A172 (cell line): ENCODE data around the gene RHNO1. TPM values are rescaled to one million over a fixed set of nuclear protein-coding genes. Genes with fewer than 3 reads are reported as not detected.
"Not testable (repeated sequence)": the region's sequence is repeated elsewhere in the genome, so short reads cannot be mapped to it uniquely, and the experiment has no call there.

Experiments
- DNase-seq: peaks from one replicate; pipeline ENCODE4 v3.0.0-alpha.2; 2015; ENCODE audit warnings: low spot score
- total RNA-seq: library from RNA; depleted of rRNA; stranded (reverse); fragments of >200 nt; shearing (Covaris generic); gene quantifications from 2 replicates; pipeline ENCODE4 v1.2.3, GENCODE V29; 2014

Gene RHNO1
- total RNA-seq, 1 experiment from 2014 or later: 30.2 TPM

DNA sequence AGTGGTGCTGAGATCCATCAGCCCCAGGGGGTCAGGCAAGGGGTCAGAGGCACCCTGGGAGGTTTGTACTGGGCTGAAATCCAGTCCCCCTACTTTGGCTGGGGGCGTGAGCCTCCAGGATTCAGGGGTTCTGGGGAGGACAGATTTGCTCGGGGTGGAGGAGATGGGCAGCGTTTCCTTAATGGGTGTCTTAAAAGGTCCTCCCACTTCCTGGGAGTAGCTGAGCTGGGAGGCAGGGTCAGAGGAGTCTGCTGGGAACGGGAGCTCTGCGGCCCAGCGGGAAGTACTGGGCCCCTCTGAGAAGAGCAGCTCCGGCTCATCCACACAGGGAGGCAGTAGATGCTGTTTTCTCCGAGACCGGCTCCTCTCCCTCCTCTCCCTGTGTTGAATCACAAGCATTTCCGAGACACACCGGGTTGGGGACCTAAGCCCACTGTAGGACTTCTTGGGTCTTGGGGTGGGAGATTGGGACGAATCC is 18.0 kb upstream of the RHNO1 start:
- DNase-seq: no peak

DNA sequence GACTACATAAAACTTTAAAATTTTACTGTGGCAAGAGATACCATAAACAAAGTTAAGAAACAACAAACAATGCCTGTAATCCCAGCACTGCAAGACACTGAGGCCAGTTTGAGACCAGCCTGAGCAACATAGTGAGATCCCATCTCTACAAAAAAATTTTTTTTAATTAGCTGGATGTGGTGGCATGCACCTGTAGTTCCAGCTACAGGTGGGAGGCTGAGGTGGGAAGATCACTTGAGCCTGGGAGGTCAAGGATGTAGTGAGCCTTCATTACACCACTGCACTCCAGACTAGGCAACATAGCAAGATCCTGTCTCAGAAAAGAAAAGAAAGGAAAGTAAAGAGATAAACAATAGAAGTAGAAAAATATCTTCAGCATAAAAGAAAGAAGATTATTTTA is 16.9 kb upstream of the RHNO1 start:
- no peak for DNase-seq

DNA sequence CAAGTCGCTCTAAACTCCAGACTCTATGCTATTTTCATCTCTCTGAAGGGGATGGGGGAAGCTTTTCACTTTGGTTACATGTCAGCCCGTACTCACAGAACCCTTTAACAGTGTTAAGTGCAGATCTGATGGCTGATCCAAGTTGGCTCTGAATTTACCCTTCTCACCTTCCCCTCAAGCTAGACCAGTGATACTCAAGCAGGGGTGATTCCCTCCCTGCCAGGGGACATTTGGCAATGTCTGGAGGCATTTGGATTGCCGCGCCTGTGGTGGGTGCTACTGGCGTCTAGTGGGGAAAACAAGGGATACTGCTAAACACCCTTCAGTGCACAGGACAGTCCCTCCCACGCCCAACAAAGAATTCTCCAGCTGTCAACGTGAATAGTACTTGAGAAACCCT is 14.1 kb upstream of the RHNO1 start:
- DNase-seq: no peak

DNA sequence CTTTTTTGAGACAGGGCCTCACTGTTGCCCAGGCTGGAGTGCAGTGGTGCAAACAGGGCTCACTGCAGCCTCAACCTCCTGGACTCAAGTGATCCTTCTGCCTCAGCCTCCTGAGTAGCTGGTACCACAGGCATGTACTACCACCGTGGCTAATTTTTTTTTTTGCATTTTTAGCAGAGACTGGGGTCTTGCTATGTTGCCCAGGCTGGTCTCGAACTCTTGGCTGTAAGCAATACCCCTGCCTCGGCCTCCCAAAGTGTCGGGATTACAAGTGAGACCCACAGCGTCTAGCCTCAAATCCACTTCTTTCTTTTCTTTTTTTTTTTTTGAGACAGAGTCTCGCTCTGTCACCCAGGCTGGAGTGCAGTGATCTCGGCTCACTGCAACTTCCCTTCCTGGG is 13.6 kb upstream of the RHNO1 start:
- DNase-seq: not testable (repeated sequence)

DNA sequence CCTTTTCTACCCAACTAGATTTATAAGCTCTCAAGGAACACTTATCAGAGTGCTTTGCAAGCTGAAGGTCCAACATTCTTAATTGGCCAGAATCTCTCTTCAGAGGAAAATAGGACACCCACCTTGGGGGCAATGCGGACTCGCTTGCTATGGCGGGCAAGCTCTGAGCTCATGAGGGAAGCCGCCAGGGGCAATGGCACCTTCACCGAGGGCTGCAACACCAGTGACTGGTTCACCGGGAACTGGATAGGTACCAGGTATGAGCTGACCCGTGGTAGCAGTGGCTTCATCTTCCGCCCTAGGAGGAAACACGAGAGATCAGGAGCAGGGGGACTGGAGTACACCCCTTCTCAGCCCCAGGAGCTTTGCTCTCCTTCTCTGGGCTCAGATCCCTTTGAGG is 12.8 kb upstream of the RHNO1 start:
- DNase-seq: no peak

DNA sequence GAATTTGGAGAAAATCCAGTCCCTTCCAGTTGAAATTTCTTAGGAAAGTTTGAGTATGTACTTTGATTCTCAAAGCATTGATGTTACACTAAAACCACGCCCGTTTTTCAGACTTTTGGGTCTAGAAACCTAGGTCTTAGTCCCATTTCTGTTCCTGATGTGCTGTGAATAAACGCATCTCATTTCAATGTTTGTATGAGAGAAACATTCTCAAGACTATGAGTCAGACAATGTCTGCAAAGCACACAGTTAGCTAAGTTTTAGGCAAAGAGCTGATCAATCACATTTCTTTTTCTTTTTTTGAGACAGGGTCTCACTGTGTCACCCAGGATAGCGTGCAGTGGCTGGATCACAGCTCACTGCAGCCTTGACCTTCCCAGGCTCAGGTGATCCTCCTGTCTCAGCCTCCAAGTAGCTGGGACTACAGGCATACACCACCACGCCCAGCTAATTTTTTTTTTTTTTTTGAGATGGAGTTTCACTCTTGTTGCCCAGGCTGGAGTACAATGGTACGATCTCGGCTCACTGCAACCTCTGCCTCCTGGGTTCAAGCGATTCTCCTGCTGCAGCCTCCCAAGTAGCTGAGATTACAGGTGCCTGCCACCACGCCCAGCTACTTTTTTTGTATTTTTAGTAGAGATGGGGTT is 7.9 kb upstream of the RHNO1 start:
- DNase-seq: not testable (repeated sequence)

DNA sequence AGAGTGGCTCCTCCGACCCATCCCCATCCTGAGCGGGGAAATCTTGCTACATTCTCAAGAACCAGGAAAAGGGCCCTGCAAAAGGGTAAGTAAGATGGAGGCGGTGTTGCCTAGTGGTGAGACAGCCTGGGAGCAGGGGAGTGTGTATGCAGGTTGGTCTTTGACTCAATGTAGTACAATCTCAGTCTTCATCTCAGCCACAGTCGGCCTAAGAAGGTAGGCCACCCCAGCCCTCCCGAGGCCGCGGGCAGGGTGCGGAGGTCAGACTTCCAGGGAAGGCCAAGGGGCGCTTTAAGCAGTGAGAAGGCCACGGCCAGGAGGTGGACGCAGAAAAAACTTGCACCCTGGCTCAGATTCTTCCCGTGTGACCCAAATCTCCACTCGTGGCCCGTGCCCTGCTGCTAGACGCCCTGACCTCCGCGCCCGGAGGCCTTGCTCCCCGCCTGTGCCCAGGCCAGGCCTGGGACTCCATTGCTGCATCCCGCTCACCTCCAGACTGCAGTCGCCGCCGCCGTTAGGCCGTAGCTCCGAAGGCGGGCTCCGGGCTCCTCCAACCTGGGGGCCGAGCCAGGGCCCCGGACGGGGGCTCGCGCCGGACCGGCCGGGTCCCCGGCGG is 484 bp upstream of the RHNO1 start:
- peak; percentile 15 for DNase-seq

DNA sequence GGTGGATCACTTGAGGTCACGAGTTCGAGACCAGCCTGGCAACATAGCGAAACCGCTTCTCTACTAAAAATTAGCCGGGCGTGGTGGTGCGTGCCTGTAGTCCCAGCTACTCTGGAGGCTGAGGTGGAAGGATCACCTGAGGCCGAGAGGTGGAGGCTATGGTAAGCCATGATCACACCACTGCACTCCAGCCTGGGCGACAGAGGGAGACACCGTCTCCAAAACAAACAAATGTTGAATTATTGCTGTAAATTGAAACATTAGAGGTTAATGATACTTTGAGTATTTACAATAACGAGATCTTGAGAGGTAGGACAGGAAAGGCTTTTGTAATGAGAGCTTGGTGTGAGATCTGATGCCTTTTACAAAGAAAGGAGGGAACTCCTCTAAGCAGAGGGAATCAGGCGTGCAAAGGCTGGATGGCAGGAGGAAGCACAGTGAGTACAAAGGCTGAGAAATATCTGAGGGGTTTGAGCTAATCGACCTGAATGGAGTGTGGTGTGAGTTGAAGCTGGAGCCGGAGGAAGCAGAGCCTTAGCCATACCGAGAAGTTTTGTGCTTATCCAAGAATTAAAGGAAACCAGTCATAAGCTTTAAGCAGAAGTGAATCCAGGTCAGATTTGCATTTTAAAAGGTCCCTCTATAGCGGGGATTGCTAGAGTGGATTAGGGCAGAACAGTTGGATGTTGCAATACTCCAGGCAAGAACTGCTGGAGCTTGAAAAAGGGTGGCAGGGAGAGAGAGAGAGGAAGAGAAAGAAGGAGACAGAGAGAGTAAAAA is 1.1 kb downstream of the RHNO1 start:
- DNase-seq: no peak

DNA sequence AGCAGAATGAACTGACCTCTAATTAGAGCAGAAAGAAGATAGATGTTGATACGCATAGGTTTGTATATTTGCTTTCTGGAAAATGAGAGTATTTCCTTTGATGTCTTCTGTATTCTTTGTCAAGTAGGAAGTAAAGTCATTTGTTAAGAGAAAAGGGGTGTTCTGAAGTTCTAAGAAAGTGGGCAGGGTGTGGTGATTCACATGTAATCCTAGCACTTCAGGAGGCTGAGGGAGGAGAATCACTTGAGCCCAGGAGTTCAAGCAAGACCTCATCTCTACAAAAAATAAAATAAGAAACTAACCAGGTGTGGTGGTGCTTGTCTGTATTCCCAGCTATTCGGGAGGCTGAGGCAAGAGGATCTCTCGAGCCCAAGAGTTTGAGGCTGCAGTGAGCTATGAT is 2.8 kb downstream of the RHNO1 start:
- no peak for DNase-seq

DNA sequence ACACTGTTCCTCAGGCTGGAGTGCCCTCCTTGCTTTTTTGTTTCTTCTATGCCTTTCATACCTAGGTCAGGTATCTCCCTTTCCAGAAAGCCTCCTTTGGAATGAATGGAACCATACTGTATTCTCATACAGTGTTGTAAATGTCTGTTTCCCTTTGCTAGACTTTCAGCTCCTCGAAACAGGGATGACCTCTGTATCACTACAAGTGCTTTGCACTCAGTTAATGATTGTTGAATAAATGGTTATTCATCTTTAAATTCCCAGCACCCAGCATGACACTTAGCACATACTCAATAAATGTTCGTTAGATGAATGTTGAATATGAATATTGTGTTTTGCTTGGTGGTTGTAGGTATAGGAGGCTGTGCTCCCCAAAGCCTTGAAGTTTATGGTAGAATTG is 7.8 kb downstream of the RHNO1 start:
- no peak for DNase-seq

DNA sequence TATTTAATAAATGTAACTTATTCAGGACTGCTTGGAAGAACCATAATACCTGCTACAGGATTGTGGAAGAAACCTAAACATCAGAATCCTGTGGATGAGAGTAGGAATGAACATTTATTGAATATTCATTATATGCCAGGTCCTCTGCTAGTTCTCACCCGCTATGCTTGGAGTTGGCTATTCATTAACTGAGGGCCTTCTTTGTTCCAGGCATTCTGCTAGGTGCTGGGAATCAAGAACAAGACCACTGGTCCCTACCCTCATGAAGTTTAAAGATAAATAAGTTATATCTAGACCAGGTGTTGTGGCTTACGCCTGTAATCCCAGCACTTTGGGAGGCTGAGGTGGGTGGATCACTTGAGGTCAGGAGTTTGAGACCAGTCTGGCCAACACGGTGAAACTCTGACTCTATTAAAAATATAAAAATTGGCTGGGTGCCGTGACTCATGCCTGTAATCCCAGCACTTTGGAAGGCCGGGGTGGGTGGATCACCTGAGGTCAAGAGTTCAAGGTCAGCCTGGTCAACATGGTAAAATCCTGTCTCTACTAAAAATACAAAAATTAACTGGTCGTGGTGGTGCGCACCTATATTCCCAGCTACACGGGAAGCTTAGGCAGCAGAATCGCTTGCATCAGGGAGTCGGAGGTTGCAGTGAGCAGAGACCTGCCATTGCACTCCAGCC is 9.9 kb downstream of the RHNO1 start:
- DNase-seq: no peak

DNA sequence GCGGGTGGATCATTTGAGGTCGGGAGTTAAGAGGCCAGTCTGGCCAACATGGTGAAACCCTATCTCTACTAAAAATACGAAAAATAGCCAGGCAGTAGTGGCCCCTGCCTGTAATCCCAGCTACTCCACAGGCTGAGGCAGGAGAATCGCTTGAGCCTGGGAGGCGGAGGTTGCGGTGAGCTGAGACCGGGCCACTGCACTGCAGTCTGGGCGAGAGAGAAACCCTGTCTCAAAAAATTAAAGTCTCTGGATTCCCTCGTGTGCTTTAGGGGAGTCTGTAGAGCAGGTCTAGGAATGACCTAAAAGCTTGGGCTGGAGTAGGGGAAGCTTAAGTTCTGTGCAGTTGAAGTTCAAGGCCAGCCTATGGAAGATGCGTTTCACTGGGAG is 13.0 kb downstream of the RHNO1 start:
- DNase-seq: no peak

DNA sequence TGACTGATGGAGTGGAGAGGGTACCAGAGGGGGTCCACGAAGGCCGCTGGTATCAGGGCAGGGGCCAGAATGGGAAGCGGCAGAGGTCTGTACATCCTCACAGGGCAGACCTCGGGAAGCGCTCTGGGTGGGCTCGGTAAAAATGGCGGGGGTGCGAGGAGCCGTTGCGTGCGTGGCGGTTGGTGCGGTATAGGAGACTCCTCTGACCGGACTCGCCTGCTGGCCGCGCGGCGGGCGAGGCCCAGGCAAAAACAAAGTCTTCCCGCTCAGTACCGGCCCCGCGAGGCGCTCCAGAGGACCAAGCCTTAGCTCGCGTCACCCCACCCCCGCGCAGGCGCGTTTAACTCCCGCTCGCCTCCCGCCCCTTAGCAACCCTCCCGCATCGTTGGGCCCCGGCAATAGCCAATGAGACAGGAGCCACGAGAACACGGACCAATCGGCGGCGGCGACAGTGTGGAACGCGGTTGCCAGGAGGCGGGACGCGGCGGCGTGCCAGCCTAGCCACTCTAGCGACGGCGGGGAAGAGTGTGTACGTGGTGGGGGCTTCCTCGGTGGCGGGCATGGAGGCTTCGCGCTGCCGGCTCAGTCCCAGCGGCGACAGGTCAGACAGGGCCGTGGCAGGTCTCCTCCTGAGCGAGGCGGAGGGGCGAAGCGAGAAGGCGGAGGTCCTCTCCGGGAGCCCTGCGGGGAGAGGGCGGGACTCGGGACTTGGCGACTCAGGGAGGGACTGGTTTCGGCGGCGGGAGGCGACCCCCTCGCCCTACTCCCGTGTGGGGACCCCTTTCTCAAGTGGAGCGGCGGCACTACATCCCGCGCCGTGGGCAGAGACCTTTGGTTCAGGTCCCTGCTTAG is 13.6 kb downstream of the RHNO1 start, which contains the start of gene TULP3:
Gene TULP3, plus strand, starts transcription at position 504 of the 852 bp plus-strand sequence. Its CDS starts 57 bp downstream, at position 561.
- peak; percentile 83 for DNase-seq

DNA sequence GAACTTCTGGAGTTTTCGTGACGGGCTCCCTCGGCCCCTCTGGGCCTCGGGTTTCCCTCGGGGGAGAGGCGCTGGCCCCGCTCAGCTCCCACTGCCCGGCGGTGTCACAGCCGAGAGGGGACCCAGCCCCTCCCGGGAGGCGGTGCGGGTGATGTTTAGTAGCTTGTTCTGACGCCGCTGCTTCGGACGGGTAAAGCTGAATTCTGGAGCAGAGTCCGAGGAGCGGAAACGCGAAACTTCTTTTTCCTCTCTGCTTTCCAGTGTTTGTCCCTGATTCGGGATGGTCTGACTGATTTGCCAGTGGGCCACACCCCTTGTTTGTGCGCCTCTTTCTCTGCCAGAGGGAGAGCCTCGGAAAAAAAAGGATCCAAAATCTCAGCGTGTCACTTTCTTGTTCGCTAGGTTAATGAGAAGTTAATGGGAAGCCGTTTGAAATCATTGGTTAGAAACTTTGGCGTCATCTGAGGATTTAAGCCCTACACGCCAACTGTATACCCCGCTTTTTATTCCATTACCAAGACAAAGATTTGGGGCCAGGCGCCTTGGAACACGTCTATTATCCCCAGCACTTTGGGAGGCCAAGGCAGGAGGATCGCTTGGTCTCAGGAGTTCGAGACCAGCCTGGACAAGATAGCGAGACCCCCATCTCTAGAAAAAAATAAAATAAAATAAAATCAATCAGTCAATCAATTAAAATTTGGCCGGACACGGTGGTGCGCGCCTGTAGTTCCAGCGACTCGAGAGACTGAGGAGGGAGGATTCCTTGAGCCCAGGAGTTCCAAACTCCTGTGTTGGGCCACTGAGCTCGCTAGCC is 14.4 kb downstream of the RHNO1 start:
- peak; percentile 51 for DNase-seq

DNA sequence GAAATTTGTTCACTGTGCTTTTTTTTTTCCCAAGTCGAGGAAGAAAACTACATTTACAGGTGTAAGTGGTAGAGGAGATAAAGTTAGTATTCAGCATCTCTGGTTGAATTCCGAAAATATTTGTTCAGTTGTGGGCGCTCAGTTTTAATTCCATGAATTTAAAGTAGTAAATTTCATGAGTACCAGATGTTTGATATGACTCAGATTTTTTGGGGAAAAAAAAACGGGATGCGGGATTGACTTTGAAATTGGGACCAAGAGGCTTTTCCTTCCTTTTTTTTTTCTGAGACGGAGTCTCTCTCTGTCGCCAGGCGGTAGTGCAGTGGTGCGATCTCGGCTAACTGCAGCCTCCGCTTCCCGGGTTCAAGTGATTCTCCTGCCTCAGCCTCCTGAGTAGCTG is 15.2 kb downstream of the RHNO1 start:
- DNase-seq: no peak

DNA sequence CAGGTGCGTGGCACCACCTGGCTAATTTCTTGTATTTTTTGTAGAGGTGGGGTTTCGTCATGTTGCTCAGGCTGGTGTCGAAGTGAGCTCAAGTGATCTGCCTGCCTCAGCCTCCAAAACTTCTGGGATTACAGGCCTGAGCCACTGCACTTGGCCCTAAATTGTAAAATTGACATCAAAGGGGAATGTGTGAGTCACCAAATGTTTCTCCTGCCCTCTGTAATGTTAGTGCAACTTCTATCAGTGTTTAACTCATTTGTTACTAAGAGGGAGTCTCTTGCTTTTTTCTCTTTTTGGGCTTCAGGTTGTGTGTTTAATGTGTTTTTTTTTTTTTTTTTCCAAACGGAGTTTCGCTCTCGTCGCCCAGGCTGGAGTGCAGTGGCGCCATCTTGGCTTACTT is 16.0 kb downstream of the RHNO1 start:
- peak; percentile 43 for DNase-seq

DNA sequence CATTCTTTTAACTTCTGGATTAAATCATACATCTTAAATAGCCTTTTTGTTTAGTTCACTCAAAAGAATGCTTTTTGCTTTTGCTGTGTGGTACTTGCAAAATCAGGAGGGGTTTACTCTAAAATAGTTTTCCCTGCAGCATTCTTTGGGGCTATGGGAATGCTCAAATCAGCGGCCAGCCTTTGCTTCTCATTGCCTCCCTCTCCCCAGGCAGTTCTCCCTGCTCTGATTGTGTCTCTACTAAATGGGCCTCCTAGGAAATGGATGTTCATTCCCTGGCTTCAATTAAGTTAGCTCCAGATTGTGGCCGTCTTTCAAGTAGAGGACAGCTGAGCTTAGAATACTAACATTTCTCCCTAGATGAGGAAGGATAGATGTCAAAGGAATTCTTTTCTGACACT is 18.0 kb downstream of the RHNO1 start:
- no peak for DNase-seq

DNA sequence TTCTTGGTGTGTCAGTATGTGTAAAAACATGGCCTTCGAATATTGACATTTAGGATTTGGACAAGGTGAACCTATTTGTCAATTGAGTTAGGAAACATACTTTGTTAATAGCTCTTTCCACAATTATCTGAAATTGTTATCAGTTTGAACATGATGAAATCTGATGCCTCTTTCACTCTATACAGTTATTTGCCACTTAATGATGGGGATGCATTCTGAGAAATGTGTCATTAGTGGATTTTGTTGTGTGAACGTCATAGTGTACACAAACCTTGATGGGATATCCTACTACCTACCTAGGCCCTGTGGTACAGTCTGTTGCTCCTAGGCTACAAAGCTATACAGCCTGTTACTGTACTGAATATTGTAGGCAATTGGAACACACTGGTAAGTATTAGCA is 18.5 kb downstream of the RHNO1 start:
- no peak for DNase-seq

DNA sequence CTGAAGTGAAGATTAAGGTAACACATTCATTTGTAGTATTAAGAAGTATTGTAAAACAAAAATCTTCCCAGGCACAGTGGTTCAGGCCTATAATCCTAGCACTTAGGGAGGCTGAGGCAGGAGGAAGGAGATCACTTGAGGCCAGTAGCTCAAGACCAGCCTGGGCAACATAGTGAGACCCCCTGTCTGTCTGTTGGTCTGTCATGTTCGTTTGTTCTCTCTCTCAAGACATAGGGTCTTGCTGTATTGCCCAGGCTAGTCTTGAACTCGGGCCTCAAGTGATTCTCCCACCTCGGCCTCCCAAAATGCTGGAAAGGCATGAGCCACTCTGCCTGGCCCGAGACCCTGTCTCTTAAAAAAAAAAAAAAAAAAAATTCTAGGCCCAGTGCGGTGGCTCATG is 20.4 kb downstream of the RHNO1 start:
- no peak for DNase-seq

DNA sequence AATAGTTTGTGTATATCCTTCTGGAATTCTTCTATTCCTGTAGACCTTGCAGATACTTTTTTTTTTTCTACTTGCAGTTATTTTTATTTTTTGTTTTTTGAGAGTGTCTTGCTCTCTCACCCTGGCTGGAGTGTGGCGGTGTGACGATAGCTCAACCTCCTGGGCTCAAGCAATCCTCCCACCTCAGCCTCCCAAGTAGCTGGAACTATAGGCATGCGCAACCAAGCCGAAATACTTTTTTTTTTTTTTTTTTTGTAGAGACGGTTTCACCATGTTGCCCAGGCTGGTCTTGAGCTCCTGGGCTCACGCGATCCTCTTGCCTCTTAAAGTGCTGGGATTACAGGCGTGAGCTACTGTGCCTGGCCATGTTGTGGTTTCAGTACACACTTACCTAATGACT is 23.6 kb downstream of the RHNO1 start:
- no peak for DNase-seq
